CD14-positive monocyte (primary cell): ENCODE data around the gene MARCHF4. TPM values are rescaled to one million over a fixed set of nuclear protein-coding genes. Genes with fewer than 3 reads are reported as not detected.
A peak's percentile ranks its signal among the peaks of the same experiment; 100 is the strongest.

ENCODE experiments used
- DNase-seq, 3 donors: peaks; one replicate each; pipeline ENCODE4 v3.0.0-alpha.2; 2011 to 2022
- H2AFZ ChIP-seq: 2 replicates; pipeline ENCODE4 v1.6.0; 2012; ENCODE audit warnings: mild to moderate bottlenecking, low read depth, low read length, inconsistent platforms; ENCODE audit not compliant: insufficient read depth, poor library complexity, severe bottlenecking
- H3K27ac ChIP-seq, 2 donors: 1 replicate in 1 of 2; 2 replicates in 1 of 2; pipeline ENCODE4 v1.5.1; 2012 to 2013; ENCODE audit warnings: low read length in 2 of 2, control low read depth in 1 of 2, inconsistent platforms in 1 of 2, low read depth in 1 of 2, mild to moderate bottlenecking in 1 of 2
- H3K27me3 ChIP-seq, 2 donors: one replicate each; pipeline versions ENCODE4 v1.6.0 to v1.6.1; 2011 to 2013; ENCODE audit warnings: low read length in 2 of 2; ENCODE audit not compliant: control insufficient read depth in 2 of 2, insufficient read depth in 2 of 2
- H3K36me3 ChIP-seq, 2 donors: replicated peaks in 1 of 2; 1 replicate in 1 of 2; 2 replicates in 1 of 2; pipeline versions ENCODE4 v1.5.1 to v1.6.1; 2012 to 2013; ENCODE audit warnings: low read length in 2 of 2, control low read depth in 1 of 2, inconsistent platforms in 1 of 2, mild to moderate bottlenecking in 1 of 2; ENCODE audit not compliant: insufficient read depth in 2 of 2, control insufficient read depth in 1 of 2
- H3K4me1 ChIP-seq, 2 donors: 1 replicate in 1 of 2; 2 replicates in 1 of 2; pipeline versions ENCODE4 v1.5.1 to v1.6.1; 2012 to 2013; ENCODE audit warnings: low read length in 2 of 2, control low read depth in 1 of 2, inconsistent platforms in 1 of 2, mild to moderate bottlenecking in 1 of 2, moderate library complexity in 1 of 2; ENCODE audit not compliant: insufficient read depth in 2 of 2, control insufficient read depth in 1 of 2
- H3K4me2 ChIP-seq: replicated peaks from 2 replicates; pipeline ENCODE3; 2012; ENCODE audit warnings: low read length, moderate library complexity, mild to moderate bottlenecking; ENCODE audit not compliant: poor library complexity, severe bottlenecking; ENCODE audit errors: extremely low read depth
- H3K4me3 ChIP-seq, 3 experiments: fragments of 200-600 bp in 1 of 3; sonication (generic) in 1 of 3; replicated peaks in 1 of 3; 1 replicate in 2 of 3; 2 replicates in 1 of 3; pipeline ENCODE4 v1.5.1; 2011 to 2013; ENCODE audit warnings: low read length in 3 of 3, mild to moderate bottlenecking in 3 of 3, control low read depth in 2 of 3, low read depth in 2 of 3, inconsistent platforms in 1 of 3, moderate library complexity in 1 of 3
- H3K79me2 ChIP-seq: 2 replicates; pipeline ENCODE4 v1.6.0; 2012; ENCODE audit warnings: mild to moderate bottlenecking, control low read depth, inconsistent platforms, low read length, moderate library complexity; ENCODE audit not compliant: insufficient read depth
- H3K9ac ChIP-seq: 2 replicates; pipeline ENCODE4 v1.6.0; 2017; ENCODE audit warnings: low read length, mild to moderate bottlenecking; ENCODE audit not compliant: insufficient read depth, poor library complexity, severe bottlenecking
- H3K9me3 ChIP-seq, 2 donors: replicated peaks in 1 of 2; 1 replicate in 1 of 2; 2 replicates in 1 of 2; pipeline versions ENCODE4 v1.5.1 to v1.6.1; 2012 to 2013; ENCODE audit warnings: low read length in 2 of 2, control low read depth in 1 of 2; ENCODE audit not compliant: control insufficient read depth in 1 of 2, insufficient read depth in 1 of 2
- H4K20me1 ChIP-seq: 2 replicates; pipeline ENCODE4 v1.6.0; 2012; ENCODE audit warnings: mild to moderate bottlenecking, low read length, control low read depth, moderate library complexity; ENCODE audit not compliant: insufficient read depth
- H3K27ac Mint-ChIP-seq, 7 donors: one replicate each; pipeline ENCODE4 v1.8.0; 2020; ENCODE audit warnings: mild to moderate bottlenecking in 7 of 7, mixed read lengths in 7 of 7, moderate library complexity in 6 of 7, inconsistent platforms in 2 of 7
- H3K27me3 Mint-ChIP-seq, 3 donors: one replicate each; pipeline ENCODE4 v1.8.0; 2021 to 2022; ENCODE audit warnings: low read depth in 3 of 3, mild to moderate bottlenecking in 3 of 3, mixed read lengths in 3 of 3, moderate library complexity in 3 of 3, inconsistent platforms in 1 of 3
- H3K36me3 Mint-ChIP-seq, 2 donors: one replicate each; pipeline ENCODE4 v1.8.0; 2020; ENCODE audit warnings: mixed read lengths in 2 of 2, inconsistent platforms in 1 of 2, mild to moderate bottlenecking in 1 of 2
- H3K4me1 Mint-ChIP-seq: one replicate; pipeline ENCODE4 v1.8.0; 2020; ENCODE audit warnings: mild to moderate bottlenecking, mixed read lengths
- H3K4me3 Mint-ChIP-seq, 2 donors: one replicate each; pipeline ENCODE4 v1.8.0; 2020; ENCODE audit warnings: mild to moderate bottlenecking in 2 of 2, mixed read lengths in 2 of 2, moderate library complexity in 1 of 2
- H3K9me3 Mint-ChIP-seq, 7 donors: one replicate each; pipeline ENCODE4 v1.8.0; 2020 to 2022; ENCODE audit warnings: mixed read lengths in 7 of 7, mild to moderate bottlenecking in 6 of 7, moderate library complexity in 6 of 7, inconsistent platforms in 2 of 7
- CTCF ChIP-seq: fragments of 200-600 bp; IDR thresholded peaks from one replicate; pipeline ENCODE4 v1.8.0; 2022; ENCODE audit warnings: antibody characterized with exemption, mild to moderate bottlenecking
- WGBS: methylation state at CpG from one replicate; pipeline ENCODE4 v1.1.5; 2013; ENCODE audit warnings: missing lambda C conversion rate; ENCODE audit not compliant: insufficient coverage; 5-methylcytosine and 5-hydroxymethylcytosine counted together
- intact Hi-C, 2 donors: fragments of 100-400 bp; cut with micrococcal nuclease; formaldehyde crosslinking; loops; one replicate each; pipeline versions ENCODE4 v1.15.0 to v1.15.1; 2023
- polyA plus RNA-seq, 3 donors: library from polyadenylated mRNA; depleted of rRNA in 1 of 3; unstranded in 2 of 3; stranded (reverse) in 1 of 3; fragments of 300-500 nt in 2 of 3; fragments of >200 nt in 1 of 3; fragmentation: Illumina TruSeq in 2 of 3; gene quantifications; 1 replicate in 2 of 3; 2 replicates in 1 of 3; pipeline ENCODE4 v1.2.3, GENCODE V29; 2012 to 2021

Gene MARCHF4
- polyA plus RNA-seq, 3 donors, result not detected

- Histone ChIP-seq H4K20me1 (no peaks in the 10 kb centered on the region), H3K79me2 (peaks cover 8% of the 10 kb centered on the region), H3K27me3 (no peaks in the 10 kb centered on the region), H3K36me3 (peaks cover 18 to 31% of the 10 kb centered on the region in 2 donors), H3K9ac (peak within 1 kb of the TSS; percentile 87), H2AFZ (peak within 1 kb of the TSS; percentile 97), H3K4me3 (peak within 1 kb of the TSS; percentile 74 to 99 (median 74)), H3K9me3 (no peaks in the 10 kb centered on the region), H3K4me2 (peak within 1 kb of the TSS; percentile 94), H3K27ac (peak within 1 kb of the TSS; percentile 71 to 94), H3K4me1 (peaks cover 11 to 13% of the 10 kb centered on the region in 2 donors)
- no peaks in the 10 kb centered on the region for H3K9me3 Mint-ChIP-seq
- peak within 1 kb of the TSS; percentile 89 to 97 (median 94) for H3K27ac Mint-ChIP-seq
- H3K36me3 Mint-ChIP-seq, result peaks cover 26 to 29% of the 10 kb centered on the region in 2 donors
- H3K4me1 Mint-ChIP-seq, result peaks cover 17% of the 10 kb centered on the region
- 3% methylated on average over 49 of the region's 56 CpGs for WGBS
- intact Hi-C loops, result loop anchor here (1.0 to 10.0 kb wide), 4 partner anchors 85 to 298 kb away; partner anchors contain the start of gene RPL37A (in 2 of the 2)
- no peak for TF ChIP-seq CTCF
- peak within 1 kb of the TSS; percentile 89 to 94 for H3K4me3 Mint-ChIP-seq
- peaks cover 0 to 9% (median 0%) of the 10 kb centered on the region in 3 donors for H3K27me3 Mint-ChIP-seq
- peak; percentile 96 to 97 (median 97) for DNase-seq
Measured at GRCh38 chr2:216412022-216412999, 40.0 kb upstream of the MARCHF4 start, which contains the start of gene SMARCAL1. Gene SMARCAL1 (plus strand): TSS chr2:216412484. CDS start chr2:216414705, 2,221 bp downstream.

GRCh38 chr2:216410550-216410949, 38.3 kb upstream of the MARCHF4 start:
- H3K9me3 Mint-ChIP-seq, result no peaks in the 10 kb centered on the region
- Histone ChIP-seq H3K36me3 (peaks cover 9 to 13% of the 10 kb centered on the region in 2 donors), H3K79me2 (peaks cover 8% of the 10 kb centered on the region), H3K27me3 (no peaks in the 10 kb centered on the region), H3K9me3 (no peaks in the 10 kb centered on the region), H3K4me2 (no peak overlapping the region), H3K9ac (no peak overlapping the region), H3K27ac (no peak overlapping the region), H3K4me1 (peaks cover 11 to 13% of the 10 kb centered on the region in 2 donors), H3K4me3 (no peak overlapping the region), H4K20me1 (no peaks in the 10 kb centered on the region), H2AFZ (no peak overlapping the region)
- 100% methylated on average over 4 of the region's 7 CpGs for WGBS
- DNase-seq, result no peak
- intact Hi-C loops, result loop anchor here (5.0 to 10.0 kb wide), 3 partner anchors 87 to 296 kb away; partner anchors contain the start of gene RPL37A (in 1 of the 2)
- peaks cover 0 to 11% (median 4%) of the 10 kb centered on the region in 3 donors for H3K27me3 Mint-ChIP-seq
- H3K36me3 Mint-ChIP-seq, result peaks cover 11 to 13% of the 10 kb centered on the region in 2 donors
- H3K4me3 Mint-ChIP-seq, result no peak overlapping the region
- no peak overlapping the region for H3K27ac Mint-ChIP-seq
- H3K4me1 Mint-ChIP-seq, result peaks cover 15% of the 10 kb centered on the region
- TF ChIP-seq CTCF, result no peak
